Type B pancreatic cell (in vitro differentiated cells): ENCODE measurements around the gene BRAT1. TPM values are rescaled to one million over a fixed set of nuclear protein-coding genes. Genes with fewer than 3 reads are reported as not detected.

Source experiments
- DNase-seq: peaks from one replicate; pipeline ENCODE4 v3.0.0; 2021; ENCODE audit warnings: mixed read lengths; ENCODE audit not compliant: unreplicated experiment; ENCODE audit errors: extremely low spot score
- H3K27ac Mint-ChIP-seq: 2 replicates; pipeline ENCODE4 v1.8.0; 2021; ENCODE audit warnings: mild to moderate bottlenecking, mixed read lengths
- H3K27me3 Mint-ChIP-seq: 2 replicates; pipeline ENCODE4 v1.8.0; 2021; ENCODE audit warnings: mixed read lengths
- H3K36me3 Mint-ChIP-seq: 2 replicates; pipeline ENCODE4 v1.8.0; 2021; ENCODE audit warnings: mixed read lengths
- H3K4me1 Mint-ChIP-seq: one replicate; pipeline ENCODE4 v1.8.0; 2021; ENCODE audit warnings: mixed read lengths; ENCODE audit not compliant: unreplicated experiment
- H3K4me3 Mint-ChIP-seq: 2 replicates; pipeline ENCODE4 v1.8.0; 2021; ENCODE audit warnings: mild to moderate bottlenecking, mixed read lengths
- H3K9me3 Mint-ChIP-seq: 2 replicates; pipeline ENCODE4 v1.8.0; 2021; ENCODE audit warnings: mixed read lengths
- CTCF ChIP-seq: fragments of 200-600 bp; sonication (generic); conservative IDR thresholded peaks from 2 replicates; pipeline ENCODE4 v1.5.0; 2021; ENCODE audit warnings: antibody characterized with exemption, mild to moderate bottlenecking
- microRNA-seq: library from miRNA; unstranded; fragments of <30 nt; microRNA quantifications from one replicate; pipeline ENCODE4, GENCODE V29; 2020
- total RNA-seq: library from RNA; stranded (reverse); gene quantifications from 2 replicates; pipeline ENCODE4 v1.2.1, GENCODE V29; 2021; ENCODE audit warnings: low replicate concordance

Gene BRAT1
- total RNA-seq, 1 donor from 2014 or later: 40.3 TPM

GRCh38 chr7:2490181-2490651 is 65.1 kb downstream of the BRAT1 start:
- Mint-ChIP-seq H3K4me1 (peaks cover 17% of the 10 kb centered on the region), H3K27me3 (no peaks in the 10 kb centered on the region), H3K9me3 (no peaks in the 10 kb centered on the region), H3K36me3 (no peaks in the 10 kb centered on the region), H3K4me3 (no peak overlapping the region), H3K27ac (no peak overlapping the region)
- TF ChIP-seq CTCF: no peak
- no peak for DNase-seq

GRCh38 chr7:2488681-2489080 is 66.6 kb downstream of the BRAT1 start:
- Mint-ChIP-seq H3K36me3 (no peaks in the 10 kb centered on the region), H3K4me3 (no peak overlapping the region), H3K9me3 (no peaks in the 10 kb centered on the region), H3K4me1 (peaks cover 14% of the 10 kb centered on the region), H3K27me3 (no peaks in the 10 kb centered on the region), H3K27ac (no peak overlapping the region)
- TF ChIP-seq CTCF: no peak
- DNase-seq: no peak

GRCh38 chr7:2488272-2488645 is 67.1 kb downstream of the BRAT1 start:
- DNase-seq: no peak
- no peak overlapping the region for H3K4me3 Mint-ChIP-seq
- no peak for TF ChIP-seq CTCF
- no peaks in the 10 kb centered on the region for H3K9me3 Mint-ChIP-seq
- H3K4me1 Mint-ChIP-seq: peaks cover 14% of the 10 kb centered on the region
- no peak overlapping the region for H3K27ac Mint-ChIP-seq
- no peaks in the 10 kb centered on the region for H3K36me3 Mint-ChIP-seq
- H3K27me3 Mint-ChIP-seq: no peaks in the 10 kb centered on the region

Small RNA genes lying within 50 kb of the gene (microRNA-seq; reads per million reads assigned to microRNA genes)
- not detected for gene MIR4648

Other genes with a start within 250 kb of the BRAT1 start
- 29.1 and 40.6 TPM in 2 replicates for gene SNX8, start 241.1 kb downstream of the BRAT1 start, total RNA-seq
- 178 and 183 TPM in 2 replicates for gene EIF3B, start 200.7 kb downstream of the BRAT1 start, total RNA-seq
- gene CHST12, start 151.9 kb downstream of the BRAT1 start, total RNA-seq: 17.6 and 22.4 TPM in 2 replicates
- not detected in 2 replicates for gene GRIFIN, start 79.1 kb downstream of the BRAT1 start, total RNA-seq
- gene LFNG, start 35.8 kb downstream of the BRAT1 start, total RNA-seq: 5.0 and 15.3 TPM in 2 replicates
- 25.7 and 35.2 TPM in 2 replicates for gene IQCE, start 3.5 kb upstream of the BRAT1 start, total RNA-seq
- 124 and 166 TPM in 2 replicates for gene TTYH3, start 76.5 kb upstream of the BRAT1 start, total RNA-seq
- 1.2 and 5.6 TPM in 2 replicates for gene AMZ1, start 132.7 kb upstream of the BRAT1 start, total RNA-seq